ENCODE results near the gene FOXK2.

FOXK2 gene

DNA sequence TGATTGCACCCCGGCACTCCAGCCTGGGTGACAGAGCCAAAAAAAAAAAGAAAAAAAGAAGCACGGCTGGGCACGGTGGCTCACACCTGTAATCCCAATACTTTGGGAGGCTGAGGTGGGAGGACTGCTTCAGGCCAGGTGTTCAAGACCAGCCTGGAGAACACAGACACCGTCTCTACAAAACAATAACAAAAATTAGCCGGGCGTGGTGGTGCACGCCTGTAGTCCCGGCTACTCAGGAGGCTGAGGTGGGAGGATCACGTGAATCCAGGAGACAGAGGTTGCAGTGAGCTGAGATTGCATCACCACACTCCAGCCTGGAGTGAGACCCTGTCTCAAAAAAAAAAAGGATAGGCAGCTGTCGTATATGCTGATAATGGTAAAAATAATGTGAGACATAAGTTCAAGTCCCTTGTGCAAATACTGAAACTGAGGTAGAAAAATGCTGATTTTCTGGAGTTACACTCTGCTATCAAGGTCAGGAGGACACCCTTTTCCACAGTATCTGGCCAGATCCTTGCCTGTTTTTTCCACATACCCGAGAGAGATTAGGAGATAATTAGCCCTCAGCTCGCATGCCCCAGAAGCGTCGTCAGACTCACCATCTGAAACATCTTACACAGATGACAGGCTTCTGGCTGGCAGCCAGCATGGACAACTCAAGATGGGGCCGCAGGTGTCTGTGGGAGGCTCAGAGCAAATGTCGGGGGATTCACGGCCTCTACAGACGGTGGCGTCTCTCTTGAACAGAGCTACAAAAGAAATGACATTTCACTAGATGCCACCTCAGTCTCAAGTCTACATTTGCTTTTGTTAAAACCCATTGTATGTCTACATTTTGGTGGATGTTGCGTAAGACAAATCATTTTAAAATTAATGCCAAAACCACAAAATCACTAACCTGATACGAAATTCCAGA lies 91.9 kb downstream of the FOXK2 start:
- TF ChIP-seq RAD21 (IDR thresholded peaks at IDR 0.05; ENCODE audit: low read depth): no peak
- no peak for TF ChIP-seq EGR1 (IDR thresholded peaks at IDR 0.05)
- TF ChIP-seq CEBPB (IDR thresholded peaks at IDR 0.05): peak; percentile 49; the same call in 1 of the 2 replicates
- TF ChIP-seq EP300 (IDR thresholded peaks at IDR 0.05; ENCODE audit: borderline replicate concordance): no peak

DNA sequence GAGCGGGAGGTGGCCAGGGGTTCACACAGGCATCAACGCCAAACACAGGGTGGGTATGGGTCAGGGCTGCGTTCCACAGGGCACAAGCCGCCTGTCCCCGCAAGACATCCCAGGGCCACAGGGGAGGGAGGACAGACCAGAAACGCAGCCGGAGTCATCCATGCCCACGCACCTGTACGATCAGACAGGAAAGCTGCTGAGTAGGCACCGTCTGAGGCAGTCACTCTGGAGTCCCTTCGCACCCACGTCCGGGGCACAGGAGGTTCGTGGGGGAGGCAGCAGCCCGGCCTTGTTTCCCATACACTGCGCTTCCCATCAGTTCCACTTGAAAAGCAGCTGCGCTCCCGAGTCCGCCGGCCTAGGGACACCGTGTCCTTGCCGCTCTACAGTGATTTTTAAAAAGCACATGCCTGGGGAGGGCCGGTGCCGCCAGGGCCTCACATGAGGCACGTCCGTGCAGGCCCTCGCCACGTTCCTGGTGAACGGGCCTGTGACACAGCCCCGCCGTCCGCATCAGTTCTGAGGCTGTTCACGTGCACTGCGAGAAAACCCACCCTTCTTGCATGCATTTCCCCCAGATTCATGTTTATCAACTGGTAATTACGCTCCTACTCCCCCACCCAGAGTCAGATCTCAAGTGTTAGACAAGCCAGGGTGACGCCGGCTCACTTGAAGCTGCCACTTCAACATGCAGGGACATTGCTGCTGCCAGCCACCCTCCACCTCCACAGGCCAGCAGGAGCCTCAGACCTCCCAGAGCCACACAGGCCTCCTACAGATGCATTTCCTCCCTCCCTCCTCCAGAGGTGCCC lies 94.0 kb downstream of the FOXK2 start:
- TF ChIP-seq CREB1 (IDR thresholded peaks at IDR 0.05; ENCODE audit: low read depth) (no peak), TCF12 (IDR thresholded peaks at IDR 0.05; ENCODE audit: low read depth) (no peak)
- TF ChIP-seq, protein P1, sequence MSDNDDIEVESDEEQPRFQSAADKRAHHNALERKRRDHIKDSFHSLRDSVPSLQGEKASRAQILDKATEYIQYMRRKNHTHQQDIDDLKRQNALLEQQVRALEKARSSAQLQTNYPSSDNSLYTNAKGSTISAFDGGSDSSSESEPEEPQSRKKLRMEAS (IDR thresholded peaks at IDR 0.05): no peak

DNA sequence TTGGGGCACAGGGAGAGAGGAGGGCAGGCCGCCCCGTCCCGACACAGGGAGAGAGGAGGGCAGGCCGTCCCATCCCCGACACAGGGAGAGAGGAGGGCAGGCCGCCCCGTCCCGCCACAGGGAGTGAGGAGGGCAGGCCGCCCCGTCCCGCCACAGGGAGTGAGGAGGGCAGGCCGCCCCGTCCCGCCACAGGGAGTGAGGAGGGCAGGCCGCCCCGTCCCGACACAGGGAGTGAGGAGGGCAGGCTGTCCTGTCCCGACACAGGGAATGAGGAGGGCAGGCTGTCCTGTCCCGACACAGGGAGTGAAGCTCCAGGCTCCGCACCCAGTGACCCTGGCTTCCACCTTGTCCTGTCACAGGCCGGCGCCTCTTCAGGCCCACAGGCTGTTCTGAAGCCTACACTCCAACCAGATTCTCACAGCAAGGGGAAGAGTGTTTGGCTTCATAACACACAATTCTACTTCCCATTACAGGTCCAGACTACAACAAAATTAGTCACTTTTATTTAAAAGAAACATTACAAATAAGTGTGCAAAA lies 94.6 kb downstream of the FOXK2 start:
- TF ChIP-seq TCF12 (IDR thresholded peaks at IDR 0.05; ENCODE audit: low read depth): no peak
- no peak for TF ChIP-seq CREB1 (IDR thresholded peaks at IDR 0.05; ENCODE audit: low read depth)

DNA sequence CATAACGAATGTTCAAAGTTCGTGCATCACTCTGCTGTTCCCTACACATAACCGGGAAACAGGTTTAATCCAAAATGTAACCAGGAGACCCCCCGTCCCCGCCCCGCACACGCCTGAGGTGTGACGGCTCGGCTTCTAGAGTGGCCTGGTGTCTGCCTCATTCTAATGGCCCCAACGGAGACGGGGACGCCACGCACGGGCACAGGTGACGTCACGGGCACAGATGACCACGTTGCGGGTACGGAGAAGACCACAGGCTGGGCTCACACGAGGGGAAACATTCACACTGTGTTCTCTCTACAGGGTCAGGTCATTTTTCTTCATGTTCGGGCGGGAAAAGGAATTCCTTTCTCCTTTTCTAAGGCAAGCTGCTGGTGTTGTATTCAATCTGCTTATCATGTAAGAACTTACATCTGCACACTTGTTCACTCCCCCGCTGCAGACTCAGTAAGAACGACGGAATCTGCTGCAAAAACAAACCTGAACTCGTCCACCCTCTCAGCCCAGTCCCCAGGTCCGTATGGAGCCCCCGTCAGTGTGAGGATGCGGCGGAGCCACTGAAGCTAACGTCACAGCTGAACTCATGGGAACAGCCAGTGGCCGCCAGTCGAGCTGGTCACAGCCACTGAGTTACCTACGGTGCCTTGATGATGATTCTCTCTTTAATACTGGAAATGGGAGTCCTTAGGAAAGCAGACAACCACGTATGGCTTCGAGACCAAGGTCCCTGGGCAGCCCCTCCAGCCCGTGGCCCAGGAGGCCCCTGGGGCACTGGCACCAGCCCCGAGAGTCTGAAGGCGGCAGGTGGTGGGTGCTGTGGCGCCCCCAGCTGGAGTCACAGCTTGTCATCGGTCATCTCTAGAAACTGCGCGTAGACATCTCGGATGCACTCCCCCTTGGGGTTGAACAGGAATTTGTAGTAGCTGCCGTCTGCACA lies 95.8 kb downstream of the FOXK2 start:
- TF ChIP-seq, protein P2, sequence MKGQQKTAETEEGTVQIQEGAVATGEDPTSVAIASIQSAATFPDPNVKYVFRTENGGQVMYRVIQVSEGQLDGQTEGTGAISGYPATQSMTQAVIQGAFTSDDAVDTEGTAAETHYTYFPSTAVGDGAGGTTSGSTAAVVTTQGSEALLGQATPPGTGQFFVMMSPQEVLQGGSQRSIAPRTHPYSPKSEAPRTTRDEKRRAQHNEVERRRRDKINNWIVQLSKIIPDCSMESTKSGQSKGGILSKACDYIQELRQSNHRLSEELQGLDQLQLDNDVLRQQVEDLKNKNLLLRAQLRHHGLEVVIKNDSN (IDR thresholded peaks at IDR 0.05): no peak

DNA sequence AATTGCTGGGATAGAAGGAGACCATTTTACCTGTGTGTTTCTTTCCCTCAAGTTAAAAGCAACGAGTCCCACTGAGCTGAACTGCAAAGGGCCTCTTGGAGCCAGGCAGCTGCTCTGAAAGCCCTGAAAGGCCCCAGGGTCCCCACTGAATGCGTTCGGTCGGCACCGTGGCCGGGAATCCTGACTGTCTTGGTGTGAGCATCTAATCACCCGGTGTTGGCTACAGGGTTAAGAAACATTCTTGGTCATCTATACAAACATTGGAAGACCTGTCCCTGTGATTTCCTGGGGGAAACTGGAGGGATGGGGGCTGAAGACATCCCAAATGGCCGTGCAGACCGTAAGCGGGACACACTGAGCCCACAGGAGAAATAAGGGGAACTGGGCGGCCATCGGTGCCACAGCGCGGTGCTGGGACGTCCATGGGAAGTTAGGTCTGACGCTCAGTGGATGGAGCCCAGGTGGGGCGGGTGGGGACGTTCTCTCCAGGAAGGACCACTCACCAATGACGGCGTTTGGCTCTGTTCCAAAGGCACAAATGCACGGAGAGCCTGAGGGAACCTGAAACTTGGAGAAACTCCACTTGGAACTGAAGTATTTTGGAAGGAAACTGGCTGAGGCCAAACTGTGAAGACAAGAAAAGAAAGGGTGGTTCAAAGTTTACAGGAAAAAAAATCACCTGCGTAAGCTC lies 96.6 kb downstream of the FOXK2 start:
- 0 out of 2 replicates have a peak, but pooled peaks have one; percentile 19 for TF ChIP-seq NFIC (IDR thresholded peaks at IDR 0.05)
- TF ChIP-seq TCF12 (IDR thresholded peaks at IDR 0.05; ENCODE audit: low read depth): no peak

DNA sequence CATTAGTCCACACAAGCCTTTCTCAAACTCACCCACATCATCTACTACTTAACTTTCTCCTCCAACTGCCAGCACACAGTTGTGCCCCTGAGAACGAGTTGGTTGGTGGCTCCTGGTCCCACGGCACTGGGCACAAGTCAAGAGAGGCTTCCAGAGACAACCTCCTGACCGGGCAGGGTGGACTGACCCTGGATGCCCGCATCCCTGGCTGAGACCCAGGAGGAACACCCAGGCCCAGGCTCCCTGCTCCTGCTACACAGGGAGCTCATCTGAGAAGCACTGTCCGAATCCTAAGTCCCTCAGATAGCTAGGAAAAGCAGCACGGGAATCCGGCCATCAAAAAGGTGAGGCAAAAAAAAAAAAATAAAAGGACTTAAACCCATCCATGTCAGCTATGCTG lies 99.7 kb downstream of the FOXK2 start:
- TF ChIP-seq CEBPB (IDR thresholded peaks at IDR 0.05): no peak
- no peak for TF ChIP-seq FOXM1 (IDR thresholded peaks at IDR 0.05; ENCODE audit: borderline replicate concordance, low read depth)
- no peak for TF ChIP-seq TCF12 (IDR thresholded peaks at IDR 0.05; ENCODE audit: low read depth)
- TF ChIP-seq, protein P2 (IDR thresholded peaks at IDR 0.05): no peak
- no peak for TF ChIP-seq YY1 (IDR thresholded peaks at IDR 0.05; ENCODE audit: low read depth)
- no peak for TF ChIP-seq EP300 (IDR thresholded peaks at IDR 0.05; ENCODE audit: borderline replicate concordance)
- TF ChIP-seq, protein P3, sequence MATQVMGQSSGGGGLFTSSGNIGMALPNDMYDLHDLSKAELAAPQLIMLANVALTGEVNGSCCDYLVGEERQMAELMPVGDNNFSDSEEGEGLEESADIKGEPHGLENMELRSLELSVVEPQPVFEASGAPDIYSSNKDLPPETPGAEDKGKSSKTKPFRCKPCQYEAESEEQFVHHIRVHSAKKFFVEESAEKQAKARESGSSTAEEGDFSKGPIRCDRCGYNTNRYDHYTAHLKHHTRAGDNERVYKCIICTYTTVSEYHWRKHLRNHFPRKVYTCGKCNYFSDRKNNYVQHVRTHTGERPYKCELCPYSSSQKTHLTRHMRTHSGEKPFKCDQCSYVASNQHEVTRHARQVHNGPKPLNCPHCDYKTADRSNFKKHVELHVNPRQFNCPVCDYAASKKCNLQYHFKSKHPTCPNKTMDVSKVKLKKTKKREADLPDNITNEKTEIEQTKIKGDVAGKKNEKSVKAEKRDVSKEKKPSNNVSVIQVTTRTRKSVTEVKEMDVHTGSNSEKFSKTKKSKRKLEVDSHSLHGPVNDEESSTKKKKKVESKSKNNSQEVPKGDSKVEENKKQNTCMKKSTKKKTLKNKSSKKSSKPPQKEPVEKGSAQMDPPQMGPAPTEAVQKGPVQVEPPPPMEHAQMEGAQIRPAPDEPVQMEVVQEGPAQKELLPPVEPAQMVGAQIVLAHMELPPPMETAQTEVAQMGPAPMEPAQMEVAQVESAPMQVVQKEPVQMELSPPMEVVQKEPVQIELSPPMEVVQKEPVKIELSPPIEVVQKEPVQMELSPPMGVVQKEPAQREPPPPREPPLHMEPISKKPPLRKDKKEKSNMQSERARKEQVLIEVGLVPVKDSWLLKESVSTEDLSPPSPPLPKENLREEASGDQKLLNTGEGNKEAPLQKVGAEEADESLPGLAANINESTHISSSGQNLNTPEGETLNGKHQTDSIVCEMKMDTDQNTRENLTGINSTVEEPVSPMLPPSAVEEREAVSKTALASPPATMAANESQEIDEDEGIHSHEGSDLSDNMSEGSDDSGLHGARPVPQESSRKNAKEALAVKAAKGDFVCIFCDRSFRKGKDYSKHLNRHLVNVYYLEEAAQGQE (IDR thresholded peaks at IDR 0.05; ENCODE audit: low read depth): no peak
- TF ChIP-seq NFIC (IDR thresholded peaks at IDR 0.05): no peak
- no peak for TF ChIP-seq CREB1 (IDR thresholded peaks at IDR 0.05; ENCODE audit: low read depth)
- TF ChIP-seq EGR1 (IDR thresholded peaks at IDR 0.05): no peak
- TF ChIP-seq, protein P1 (IDR thresholded peaks at IDR 0.05): no peak
- no peak for TF ChIP-seq ZBTB7A (IDR thresholded peaks at IDR 0.05; ENCODE audit: low read depth)
- TF ChIP-seq TAF1 (IDR thresholded peaks at IDR 0.05; ENCODE audit: low read depth): no peak
- no peak for TF ChIP-seq RAD21 (IDR thresholded peaks at IDR 0.05; ENCODE audit: low read depth)
- no peak for TF ChIP-seq TEAD4 (IDR thresholded peaks at IDR 0.05)

DNA sequence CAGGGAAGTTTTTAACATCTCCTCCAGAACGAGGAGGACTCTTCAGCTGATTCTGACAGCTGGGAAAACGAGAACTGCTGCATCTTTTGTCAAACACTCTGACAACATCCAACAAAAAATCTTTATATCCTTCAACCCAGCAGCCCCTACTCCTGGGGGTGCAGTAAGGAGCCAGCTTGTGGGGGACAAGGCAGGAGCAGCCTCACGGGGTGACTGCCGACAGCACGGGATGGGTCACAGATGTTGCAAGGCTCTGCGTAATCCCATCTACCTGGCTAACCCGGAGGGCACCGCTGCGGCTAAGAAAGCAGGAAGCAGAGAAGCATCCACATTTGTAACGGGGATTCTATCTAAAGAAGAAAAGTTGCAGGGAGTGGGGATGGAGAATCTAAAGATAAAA lies 100.1 kb downstream of the FOXK2 start:
- TF ChIP-seq, protein P1 (IDR thresholded peaks at IDR 0.05): no peak
- no peak for TF ChIP-seq NFIC (IDR thresholded peaks at IDR 0.05)
- TF ChIP-seq TEAD4 (IDR thresholded peaks at IDR 0.05): no peak
